Smooth muscle cell (in vitro differentiated cells): ENCODE data around the gene CDH10. TPM values are rescaled to one million over a fixed set of nuclear protein-coding genes. Genes with fewer than 3 reads are reported as not detected.

Experiments used
- DNase-seq: peaks from one replicate; lab custom pipeline; 2025; ENCODE audit not compliant: unreplicated experiment; lab: John Stamatoyannopoulos, UW
- H2AFZ ChIP-seq: fragments of 200-600 bp; sonication (generic); 2 replicates; pipeline ENCODE4 v1.6.0; 2016; ENCODE audit warnings: antibody characterized with exemption, low read depth, mild to moderate bottlenecking
- H3F3A ChIP-seq: fragments of 200-600 bp; sonication (generic); 2 replicates; pipeline ENCODE4 v1.6.0; 2017; ENCODE audit warnings: antibody characterized with exemption, low read depth
- H3K27ac ChIP-seq: fragments of 200-600 bp; sonication (generic); 2 replicates; pipeline ENCODE4 v1.5.1; 2016; ENCODE audit warnings: low read depth, mild to moderate bottlenecking
- H3K27me3 ChIP-seq: fragments of 200-600 bp; sonication (generic); 2 replicates; pipeline ENCODE4 v1.6.1; 2016; ENCODE audit warnings: low read depth, mild to moderate bottlenecking
- H3K36me3 ChIP-seq: fragments of 200-600 bp; sonication (generic); 2 replicates; pipeline ENCODE4 v1.5.1; 2016; ENCODE audit warnings: low read depth
- H3K4me1 ChIP-seq: fragments of 200-600 bp; sonication (generic); 2 replicates; pipeline ENCODE4 v1.5.1; 2016; ENCODE audit warnings: low read depth
- H3K4me2 ChIP-seq: fragments of 200-600 bp; sonication (generic); 2 replicates; pipeline ENCODE4 v1.6.0; 2016; ENCODE audit warnings: mild to moderate bottlenecking
- H3K4me3 ChIP-seq: fragments of 200-600 bp; sonication (generic); 2 replicates; pipeline ENCODE4 v1.5.1; 2016; ENCODE audit warnings: mild to moderate bottlenecking
- H3K79me2 ChIP-seq: fragments of 200-600 bp; sonication (generic); 2 replicates; pipeline ENCODE4 v1.6.0; 2016; ENCODE audit warnings: low read depth, mild to moderate bottlenecking
- H3K9ac ChIP-seq: fragments of 200-600 bp; sonication (generic); 2 replicates; pipeline ENCODE4 v1.6.0; 2016; ENCODE audit warnings: low read depth
- H3K9me3 ChIP-seq: fragments of 200-600 bp; sonication (generic); replicated peaks from 2 replicates; pipeline ENCODE4 v1.5.1; 2016; ENCODE audit warnings: low read depth
- H4K20me1 ChIP-seq: fragments of 200-600 bp; sonication (generic); 2 replicates; pipeline ENCODE4 v1.6.0; 2016; ENCODE audit warnings: low read depth
- CTCF ChIP-seq: fragments of 200-600 bp; sonication (generic); IDR thresholded peaks from 2 replicates; pipeline ENCODE4 v1.5.1; 2017; ENCODE audit warnings: borderline replicate concordance, mild to moderate bottlenecking, antibody characterized with exemption; ENCODE audit not compliant: insufficient read depth, poor library complexity, severe bottlenecking
- WGBS: methylation state at CpG from one replicate; pipeline ENCODE4 v1.1.7; 2016; ENCODE audit warnings: low lambda C conversion rate; 5-methylcytosine and 5-hydroxymethylcytosine counted together
- polyA plus RNA-seq: library from polyadenylated mRNA; unstranded; fragments of >200 nt; fragmentation: Nextera tagmentation; extraction: Ambion mirVana; gene quantifications from 2 replicates; pipeline ENCODE4 v1.2.1, GENCODE V29; 2016
- total RNA-seq: library from RNA; depleted of rRNA; stranded (reverse); fragments of >200 nt; gene quantifications from 2 replicates; pipeline ENCODE4 v1.2.3, GENCODE V29; 2014

Gene CDH10
- 1.6 and 2.2 TPM in 2 replicates for total RNA-seq
- polyA plus RNA-seq = 0.66 and 2.3 TPM in 2 replicates

- DNase-seq = no peak
- under 1% methylated on average over 14 of the region's 14 CpGs for WGBS
Measured at GRCh38 chr5:24644761-24645160, at the start of gene CDH10. Gene CDH10 (minus strand): TSS chr5:24644978. CDS start chr5:24593490, 51,488 bp downstream.

GRCh38 chr5:24693609-24694008, 48.8 kb upstream of the CDH10 start:
- Histone ChIP-seq H3K27me3 (no peaks in the 10 kb centered on the region), H4K20me1 (no peaks in the 10 kb centered on the region), H3K4me3 (no peak overlapping the region), H3F3A (no peaks in the 10 kb centered on the region), H2AFZ (no peak overlapping the region), H3K36me3 (no peaks in the 10 kb centered on the region), H3K9ac (no peak overlapping the region), H3K4me1 (no peaks in the 10 kb centered on the region), H3K79me2 (no peaks in the 10 kb centered on the region), H3K27ac (no peak overlapping the region), H3K9me3 (no peaks in the 10 kb centered on the region), H3K4me2 (no peak overlapping the region)
- TF ChIP-seq CTCF = no peak
- DNase-seq = no peak

More at GRCh38 chr5:24644761-24645160, at the start of gene CDH10:
- Histone ChIP-seq H3K79me2 (no peaks in the 10 kb centered on the region), H3K9me3 (no peaks in the 10 kb centered on the region), H3K27me3 (no peaks in the 10 kb centered on the region), H4K20me1 (no peaks in the 10 kb centered on the region), H3K36me3 (no peaks in the 10 kb centered on the region), H3K4me1 (peaks cover 3% of the 10 kb centered on the region), H3K4me3 (peak within 1 kb of the TSS; percentile 58), H3K4me2 (peak within 1 kb of the TSS; percentile 99), H3K9ac (peak within 1 kb of the TSS; percentile 2), H3F3A (no peaks in the 10 kb centered on the region), H2AFZ (peak within 1 kb of the TSS; percentile 100), H3K27ac (no peak within 1 kb of the TSS)
- TF ChIP-seq CTCF = no peak

GRCh38 chr5:24691074-24691473, 46.3 kb upstream of the CDH10 start:
- Histone ChIP-seq H3K9me3 (no peaks in the 10 kb centered on the region), H4K20me1 (no peaks in the 10 kb centered on the region), H2AFZ (no peak overlapping the region), H3K4me1 (no peaks in the 10 kb centered on the region), H3K79me2 (no peaks in the 10 kb centered on the region), H3K36me3 (no peaks in the 10 kb centered on the region), H3K4me2 (no peak overlapping the region), H3K9ac (no peak overlapping the region), H3K27ac (no peak overlapping the region), H3F3A (no peaks in the 10 kb centered on the region), H3K4me3 (no peak overlapping the region), H3K27me3 (no peaks in the 10 kb centered on the region)
- TF ChIP-seq CTCF = no peak
- DNase-seq = no peak
- 93% methylated on average over 4 of the region's 4 CpGs for WGBS

- H4K20me1 ChIP-seq = no peaks in the 10 kb centered on the region
- no peaks in the 10 kb centered on the region for H3K4me1 ChIP-seq
- H3K9me3 ChIP-seq = no peaks in the 10 kb centered on the region
- no peak overlapping the region for H3K27ac ChIP-seq
- H3K4me2 ChIP-seq = no peak overlapping the region
- no peaks in the 10 kb centered on the region for H3K27me3 ChIP-seq
- 70% methylated on average over 1 of the region's 1 CpG for WGBS
- H3K79me2 ChIP-seq = no peaks in the 10 kb centered on the region
- H2AFZ ChIP-seq = no peak overlapping the region
- no peak for TF ChIP-seq CTCF
- no peaks in the 10 kb centered on the region for H3K36me3 ChIP-seq
- no peaks in the 10 kb centered on the region for H3F3A ChIP-seq
- no peak overlapping the region for H3K4me3 ChIP-seq
- no peak overlapping the region for H3K9ac ChIP-seq
- DNase-seq = no peak
Measured at GRCh38 chr5:24681106-24681505, 36.3 kb upstream of the CDH10 start.
